Fibroblast of upper back skin (primary cell): ENCODE results near the gene OR11L1.

Experiments
- DNase-seq: peaks from one replicate; pipeline ENCODE4 v3.0.0-alpha.2; 2013

Gene OR11L1, protein sequence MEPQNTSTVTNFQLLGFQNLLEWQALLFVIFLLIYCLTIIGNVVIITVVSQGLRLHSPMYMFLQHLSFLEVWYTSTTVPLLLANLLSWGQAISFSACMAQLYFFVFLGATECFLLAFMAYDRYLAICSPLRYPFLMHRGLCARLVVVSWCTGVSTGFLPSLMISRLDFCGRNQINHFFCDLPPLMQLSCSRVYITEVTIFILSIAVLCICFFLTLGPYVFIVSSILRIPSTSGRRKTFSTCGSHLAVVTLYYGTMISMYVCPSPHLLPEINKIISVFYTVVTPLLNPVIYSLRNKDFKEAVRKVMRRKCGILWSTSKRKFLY

DNA sequence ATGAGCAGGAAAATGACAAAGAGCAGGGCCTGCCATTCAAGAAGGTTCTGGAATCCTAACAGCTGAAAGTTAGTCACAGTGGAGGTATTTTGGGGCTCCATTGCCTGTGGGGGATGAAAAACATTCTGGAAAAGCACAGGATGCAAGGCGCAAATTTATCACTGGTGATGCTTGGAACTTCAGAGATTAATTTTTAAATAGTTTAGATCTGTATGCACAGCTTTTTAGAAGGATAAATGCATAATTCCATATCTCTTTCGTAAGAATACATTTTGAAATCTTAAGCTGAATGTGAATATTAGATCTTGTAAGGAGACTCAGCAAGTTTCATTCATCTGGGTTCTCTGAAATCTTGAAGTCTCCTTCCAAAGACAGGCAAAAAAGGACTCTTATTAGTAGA lies at the start of gene OR11L1:
OR11L1 (minus strand) TSS at position 101 of the 400 bp plus-strand sequence; CDS start at position 101, 0 bp downstream.
- no peak for DNase-seq

DNA sequence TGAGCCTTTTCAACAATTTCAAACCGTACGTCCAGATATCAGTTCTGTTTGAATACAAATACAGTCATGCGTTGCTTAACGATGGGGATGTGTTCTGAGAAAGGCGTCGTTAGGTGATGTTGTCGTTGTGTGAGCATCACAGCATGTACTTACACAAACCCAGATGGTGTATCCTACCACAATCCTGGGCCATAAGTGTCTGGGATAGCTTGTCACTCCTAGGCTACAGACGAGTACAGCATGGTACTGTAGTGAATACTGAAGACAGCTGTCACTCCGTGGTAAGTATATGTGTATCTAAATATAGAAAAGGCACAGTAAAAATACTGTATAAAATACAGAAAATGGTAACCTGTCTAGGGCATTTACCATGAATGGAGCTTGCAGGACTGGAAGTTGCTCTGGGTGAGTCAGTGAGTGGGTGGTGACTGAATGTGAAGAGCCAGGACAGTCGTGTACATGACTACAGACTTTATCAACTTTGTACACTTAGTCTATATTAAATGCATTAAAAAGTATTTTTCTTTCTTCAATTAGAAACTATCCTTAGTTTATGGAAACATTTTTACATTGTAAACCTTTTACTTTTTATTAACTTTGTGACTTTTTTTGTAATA lies 43.2 kb upstream of the OR11L1 start:
- DNase-seq = no peak

DNA sequence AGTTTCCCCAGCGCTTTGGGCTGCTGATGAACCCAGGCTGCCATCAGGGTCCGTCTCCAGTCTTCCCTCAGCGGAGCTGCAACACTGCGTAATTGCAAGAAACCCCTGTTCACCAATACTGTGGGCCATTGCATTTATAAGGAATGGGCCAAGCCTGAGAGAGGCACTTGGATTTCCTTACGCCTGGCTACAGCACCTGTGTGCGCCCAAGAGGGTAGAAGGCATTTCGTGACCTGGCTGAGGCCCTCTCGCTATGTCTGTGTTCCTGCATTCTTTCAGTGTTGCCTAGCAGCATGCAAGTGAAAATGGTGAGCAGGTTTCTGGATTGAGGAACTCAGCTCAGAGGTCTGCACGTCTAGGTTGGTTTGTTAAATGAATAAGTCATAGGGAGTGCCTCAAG lies 41.6 kb upstream of the OR11L1 start:
- DNase-seq = no peak

DNA sequence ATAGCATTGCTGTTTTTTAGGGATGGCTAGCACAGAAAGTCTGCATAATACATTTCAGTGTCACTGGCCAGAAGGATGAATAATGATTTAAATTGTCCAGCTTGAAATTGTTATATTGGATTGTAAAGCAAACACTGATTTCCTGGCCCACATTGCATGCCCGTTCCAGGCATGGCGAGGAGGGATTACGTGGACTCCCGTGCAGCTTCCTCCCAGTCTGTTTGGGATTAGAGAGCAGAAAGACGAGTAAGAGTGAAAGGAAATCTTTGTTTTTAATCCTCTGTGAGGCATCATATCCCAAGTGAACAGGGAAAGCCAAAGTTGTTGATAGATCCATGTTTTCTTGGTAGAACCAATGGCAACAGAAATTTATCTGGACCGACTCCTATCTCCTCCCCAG lies 23.7 kb upstream of the OR11L1 start:
- DNase-seq = no peak

DNA sequence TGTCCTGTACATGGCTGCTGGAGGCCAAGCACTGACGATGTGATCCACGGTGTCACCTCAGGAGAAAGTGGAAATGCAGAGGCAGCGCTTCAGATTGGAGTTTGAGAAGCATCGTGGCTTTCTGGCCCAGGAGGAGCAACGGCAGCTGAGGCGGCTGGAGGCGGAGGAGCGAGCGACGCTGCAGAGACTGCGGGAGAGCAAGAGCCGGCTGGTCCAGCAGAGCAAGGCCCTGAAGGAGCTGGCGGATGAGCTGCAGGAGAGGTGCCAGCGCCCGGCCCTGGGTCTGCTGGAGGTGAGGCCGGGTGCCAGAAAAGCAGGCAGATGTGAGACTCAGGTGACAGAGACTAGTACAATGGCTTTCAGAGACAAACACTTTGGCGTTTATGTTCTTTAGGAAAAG lies 22.9 kb upstream of the OR11L1 start:
- no peak for DNase-seq

DNA sequence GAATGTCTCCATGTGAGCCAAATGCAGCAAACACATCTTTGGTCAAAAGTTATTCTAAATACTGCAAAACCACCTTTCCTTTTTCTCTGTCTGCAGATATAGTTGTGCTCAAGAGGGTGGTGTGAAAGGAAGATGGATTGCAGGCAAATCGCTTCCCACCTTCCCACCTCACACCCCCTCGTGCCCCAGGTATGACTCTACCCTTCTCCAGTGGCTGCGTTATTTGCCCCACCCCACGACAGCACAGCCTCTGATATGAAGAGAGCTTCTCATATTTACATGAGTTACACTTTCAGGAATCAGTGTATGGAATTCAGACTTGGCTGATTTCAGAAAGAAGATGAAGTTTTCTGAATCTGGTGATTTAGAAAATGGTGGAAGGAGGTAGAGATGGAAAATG lies 21.1 kb upstream of the OR11L1 start:
- DNase-seq = no peak

DNA sequence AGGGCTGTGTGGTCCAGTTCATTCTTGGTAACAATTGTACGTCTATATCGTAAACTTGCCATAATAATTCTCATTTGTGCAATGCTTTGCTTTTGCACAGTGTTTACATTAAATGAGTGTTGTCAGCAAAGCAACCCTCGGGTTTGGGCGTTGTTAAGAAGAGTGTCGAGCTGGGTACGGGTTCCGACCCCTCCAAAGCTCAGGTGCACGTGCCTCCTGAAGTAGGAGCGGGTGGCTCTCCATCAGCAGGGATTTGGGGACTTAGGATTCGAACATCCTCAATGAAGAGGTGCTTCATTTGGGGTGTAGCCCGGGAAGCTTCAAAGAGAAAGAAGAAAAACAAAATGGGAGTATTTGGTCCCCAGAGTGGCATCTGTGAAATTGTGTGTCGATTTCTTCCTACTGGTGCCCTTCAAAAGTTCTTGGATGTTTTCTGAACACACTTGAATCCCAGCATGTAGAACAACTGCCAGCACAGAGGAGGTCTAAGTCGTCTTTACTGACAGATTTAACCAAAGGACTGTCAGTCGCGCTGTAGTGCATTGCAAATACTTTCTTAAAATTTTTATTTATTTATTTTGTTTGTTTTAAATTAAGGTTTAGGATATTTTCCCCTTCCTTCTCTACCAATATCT lies 16.4 kb upstream of the OR11L1 start:
- DNase-seq = no peak

DNA sequence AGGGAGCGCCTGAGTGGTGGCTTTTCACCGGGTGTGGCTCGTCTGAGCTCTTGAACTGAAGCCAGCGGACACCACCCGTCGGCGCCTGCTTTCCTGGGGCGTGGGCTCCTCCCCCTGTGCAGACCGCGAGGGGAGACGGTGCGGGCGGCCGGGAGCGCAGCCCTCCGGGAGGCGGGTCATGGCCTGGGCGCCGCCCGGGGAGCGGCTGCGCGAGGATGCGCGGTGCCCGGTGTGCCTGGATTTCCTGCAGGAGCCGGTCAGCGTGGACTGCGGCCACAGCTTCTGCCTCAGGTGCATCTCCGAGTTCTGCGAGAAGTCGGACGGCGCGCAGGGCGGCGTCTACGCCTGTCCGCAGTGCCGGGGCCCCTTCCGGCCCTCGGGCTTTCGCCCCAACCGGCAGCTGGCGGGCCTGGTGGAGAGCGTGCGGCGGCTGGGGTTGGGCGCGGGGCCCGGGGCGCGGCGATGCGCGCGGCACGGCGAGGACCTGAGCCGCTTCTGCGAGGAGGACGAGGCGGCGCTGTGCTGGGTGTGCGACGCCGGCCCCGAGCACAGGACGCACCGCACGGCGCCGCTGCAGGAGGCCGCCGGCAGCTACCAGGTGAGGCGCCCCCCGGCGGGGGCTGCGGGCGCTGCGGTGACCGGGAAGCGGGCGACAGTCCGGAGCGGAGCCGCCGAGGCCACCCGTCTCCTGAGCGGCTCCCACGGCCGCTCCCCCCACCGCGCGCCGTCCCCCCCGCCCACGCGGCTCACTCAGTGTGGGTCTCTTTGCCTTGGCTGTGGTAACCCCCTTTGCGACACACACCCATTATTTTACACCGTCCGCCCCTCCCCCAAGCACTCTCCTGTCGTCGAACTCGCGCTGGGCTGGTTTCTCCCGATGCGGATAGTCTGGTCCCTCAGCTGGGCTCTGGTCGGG lies 15.6 kb upstream of the OR11L1 start, which contains the start of gene TRIM58:
TRIM58 (plus strand) TSS at position 119 of the 916 bp plus-strand sequence; CDS start at position 179, 60 bp downstream.
- DNase-seq = no peak

DNA sequence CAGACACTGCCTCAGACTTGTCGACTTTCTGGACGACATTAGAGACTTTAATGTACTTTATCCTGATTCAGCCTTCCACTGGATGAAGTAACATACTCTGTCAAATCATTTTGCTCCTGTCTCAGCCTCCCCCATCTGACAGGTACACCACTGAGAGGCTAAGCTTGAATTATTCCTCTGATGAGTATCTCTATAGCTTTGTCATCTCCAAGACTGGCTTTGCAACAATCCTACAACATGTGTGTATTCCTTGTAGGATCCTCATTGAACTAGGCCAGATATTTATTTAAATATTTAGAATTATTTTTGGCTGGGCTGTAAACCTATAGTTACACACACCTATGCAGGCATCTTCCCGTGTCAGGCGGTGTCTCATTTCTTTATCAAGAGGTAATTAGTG lies 14.2 kb upstream of the OR11L1 start:
- DNase-seq = no peak

DNA sequence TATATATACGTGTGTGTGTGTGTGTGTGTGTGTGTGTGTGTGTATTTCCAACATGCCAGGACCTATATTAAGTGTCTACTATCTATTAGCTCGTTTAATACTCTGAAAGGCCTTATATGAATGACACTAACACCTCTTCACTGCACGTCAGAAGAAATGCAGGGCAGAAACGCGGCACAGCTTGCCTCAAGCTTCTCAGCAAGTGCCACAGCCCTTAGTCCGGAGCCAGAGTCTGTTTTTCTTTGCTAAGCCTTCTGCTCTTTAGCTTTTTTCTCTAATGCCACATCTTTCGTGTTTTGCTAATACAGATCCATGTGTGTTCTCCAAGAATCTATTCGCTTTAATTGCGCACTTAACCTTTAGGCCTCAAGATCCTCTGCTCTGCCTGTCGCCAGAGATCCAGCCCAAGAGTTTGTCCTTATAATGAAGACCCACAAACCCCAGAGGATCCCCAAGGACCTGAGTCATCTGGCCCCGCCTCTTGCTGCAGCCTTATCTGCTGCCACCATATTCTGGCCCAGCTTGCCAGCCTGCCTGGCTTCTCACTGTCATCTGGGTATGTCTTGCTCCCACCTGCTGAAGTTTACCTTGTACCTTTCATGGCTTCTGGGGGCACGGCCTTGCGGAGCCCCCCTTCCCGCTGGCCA lies 13.3 kb upstream of the OR11L1 start:
- DNase-seq = no peak

DNA sequence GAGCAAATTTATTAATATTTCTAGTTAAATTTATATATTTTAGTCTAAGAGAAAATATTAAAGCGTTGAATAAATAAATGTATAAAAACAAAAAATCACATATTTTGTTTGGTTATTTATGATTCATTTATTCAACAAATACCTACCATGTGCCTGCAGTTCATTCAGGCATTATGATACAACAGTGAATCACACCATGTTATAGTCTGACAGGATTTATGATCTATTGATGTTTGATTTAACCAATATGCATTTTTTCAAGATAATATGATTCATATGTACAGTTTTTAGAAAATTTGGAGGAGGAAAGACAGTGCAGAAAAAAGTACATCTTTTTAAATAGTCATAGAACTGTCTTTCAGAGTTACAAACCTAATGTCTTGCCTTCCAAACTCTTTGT lies 7.9 kb upstream of the OR11L1 start:
- DNase-seq = no peak

DNA sequence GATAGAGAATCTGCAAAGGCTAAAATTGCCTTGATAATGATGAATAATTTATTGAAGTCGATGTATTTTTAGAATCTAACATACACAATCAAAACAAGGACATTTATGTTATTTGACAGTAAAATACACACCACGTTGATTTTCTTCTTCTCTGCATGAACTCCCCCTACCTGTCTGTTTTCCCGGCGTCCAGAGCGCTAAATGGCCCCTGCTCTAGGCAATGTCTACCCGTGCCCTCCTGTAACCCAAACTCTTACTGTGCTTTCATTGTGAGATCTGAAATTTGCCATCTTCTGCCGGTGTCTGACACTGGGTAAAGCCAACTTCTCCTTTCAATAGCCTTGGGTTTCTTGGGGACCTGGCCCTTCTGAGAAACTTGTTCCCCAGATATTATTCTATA lies 6.7 kb upstream of the OR11L1 start:
- no peak for DNase-seq

DNA sequence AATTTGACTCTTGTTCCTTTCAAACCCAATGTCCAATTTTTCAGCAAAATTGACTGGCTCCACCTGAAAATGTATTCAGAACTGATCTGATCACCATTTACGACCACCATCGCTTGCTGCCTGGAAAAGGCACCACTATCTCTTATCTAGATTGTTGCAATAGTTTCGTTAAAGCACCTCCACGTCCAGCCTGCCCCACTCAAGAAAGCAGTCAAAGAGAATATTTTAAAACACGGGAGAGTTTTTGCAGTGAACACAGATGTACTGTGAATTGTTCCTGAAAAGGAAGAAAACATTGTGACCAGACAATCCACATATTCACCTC lies 4.0 kb upstream of the OR11L1 start:
- no peak for DNase-seq

DNA sequence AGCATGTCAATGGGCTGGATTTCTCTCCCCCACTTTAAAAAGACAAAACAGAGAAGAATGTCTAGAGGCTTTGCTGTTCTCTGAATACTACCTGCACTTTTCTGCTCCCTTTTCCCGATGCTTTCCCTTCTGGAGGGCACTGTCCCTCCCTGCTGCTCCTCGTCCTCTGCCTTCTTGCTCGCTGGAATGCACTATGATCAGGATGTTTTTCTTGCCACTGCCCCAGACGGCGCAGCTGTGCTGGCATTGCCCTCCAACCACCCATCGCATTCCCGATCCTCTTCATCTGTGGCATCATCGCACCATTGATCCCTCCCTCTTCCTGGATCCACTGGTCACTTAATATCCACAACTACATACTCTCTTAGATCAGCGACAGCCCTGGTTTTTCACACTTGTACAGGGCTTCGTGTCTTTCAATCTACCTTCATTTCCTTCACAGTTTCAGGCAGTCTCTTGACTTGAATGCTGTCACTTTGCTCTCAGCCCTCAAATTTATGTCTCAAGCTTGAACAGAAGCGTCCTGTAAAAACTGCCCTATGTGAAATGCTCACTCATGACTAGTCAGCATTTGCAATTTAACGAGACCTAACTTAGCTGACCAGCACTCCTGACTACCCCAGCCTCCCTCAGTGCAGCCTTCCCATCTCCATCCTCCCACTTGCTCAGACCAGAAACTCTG lies 3.5 kb upstream of the OR11L1 start:
- DNase-seq = no peak

DNA sequence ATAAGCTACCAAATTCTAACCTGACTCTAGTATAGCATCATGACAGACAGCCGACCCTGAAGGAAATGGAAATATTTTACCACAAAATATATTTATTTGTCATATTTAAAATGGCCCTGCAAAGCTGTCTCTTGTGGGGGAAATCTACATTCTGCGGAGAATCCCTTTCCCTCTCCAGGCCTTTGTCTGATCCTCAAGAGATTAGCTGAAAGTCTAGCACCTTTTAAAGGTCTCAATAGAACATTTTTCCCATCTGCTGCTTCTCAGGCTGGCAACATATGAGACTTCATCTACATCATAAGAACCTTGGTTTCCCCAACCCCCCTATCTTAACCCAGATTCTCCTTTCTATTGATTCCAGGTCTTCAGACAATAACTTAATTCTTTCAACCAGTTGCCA lies 1.7 kb upstream of the OR11L1 start:
- no peak for DNase-seq

DNA sequence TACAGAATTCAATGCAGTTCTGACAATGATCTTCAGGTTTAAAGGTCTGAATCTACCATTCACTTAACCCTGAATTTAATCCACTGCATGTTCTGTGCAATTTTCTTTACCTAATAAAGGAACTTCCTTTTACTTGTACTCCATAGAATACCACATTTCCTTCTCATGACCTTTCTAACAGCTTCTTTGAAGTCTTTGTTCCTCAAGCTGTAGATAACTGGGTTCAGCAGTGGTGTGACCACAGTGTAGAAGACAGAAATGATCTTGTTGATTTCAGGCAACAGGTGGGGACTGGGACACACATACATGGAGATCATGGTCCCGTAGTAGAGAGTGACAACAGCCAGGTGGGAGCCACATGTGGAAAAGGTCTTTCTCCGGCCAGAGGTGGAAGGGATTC lies 878 bp downstream of the OR11L1 start:
- DNase-seq = no peak

DNA sequence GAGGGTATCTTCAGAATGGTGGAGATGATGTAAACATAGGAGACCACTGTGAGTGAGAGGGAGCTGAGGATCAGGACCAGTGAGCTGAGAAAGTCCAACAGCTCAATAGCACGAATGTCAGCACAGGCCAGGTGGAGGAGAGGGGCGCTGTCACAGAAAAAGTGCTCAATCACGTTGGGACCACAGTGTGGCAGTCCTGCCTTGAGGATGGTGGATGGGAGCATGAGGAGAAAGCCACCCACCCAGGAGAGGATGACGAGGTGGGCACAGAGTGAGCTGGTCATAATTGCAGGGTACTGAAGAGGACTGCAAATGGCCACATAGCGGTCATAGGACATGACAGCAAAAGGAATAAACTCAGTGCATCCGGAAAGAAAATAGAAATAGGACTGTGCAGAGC lies 8.1 kb downstream of the OR11L1 start:
- no peak for DNase-seq

DNA sequence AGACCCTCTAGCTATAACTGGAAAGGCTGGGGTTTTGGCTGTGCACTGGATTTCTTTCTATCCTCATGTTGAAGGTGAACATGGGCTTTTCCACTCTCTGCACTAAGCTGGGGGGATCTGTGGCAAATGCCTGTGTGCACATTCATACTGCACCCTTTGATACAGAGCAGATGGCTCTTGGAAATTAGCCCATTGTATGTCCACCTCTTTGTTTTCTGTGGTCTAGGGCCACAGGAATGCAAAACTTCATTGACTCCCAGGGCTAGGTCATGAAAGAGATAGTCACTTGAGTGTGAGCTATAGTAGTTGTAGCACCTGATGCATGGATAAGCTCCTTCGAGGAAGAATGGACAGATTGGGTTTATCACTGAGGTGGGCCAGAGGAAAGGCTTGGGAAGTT lies 12.0 kb downstream of the OR11L1 start:
- DNase-seq = no peak

DNA sequence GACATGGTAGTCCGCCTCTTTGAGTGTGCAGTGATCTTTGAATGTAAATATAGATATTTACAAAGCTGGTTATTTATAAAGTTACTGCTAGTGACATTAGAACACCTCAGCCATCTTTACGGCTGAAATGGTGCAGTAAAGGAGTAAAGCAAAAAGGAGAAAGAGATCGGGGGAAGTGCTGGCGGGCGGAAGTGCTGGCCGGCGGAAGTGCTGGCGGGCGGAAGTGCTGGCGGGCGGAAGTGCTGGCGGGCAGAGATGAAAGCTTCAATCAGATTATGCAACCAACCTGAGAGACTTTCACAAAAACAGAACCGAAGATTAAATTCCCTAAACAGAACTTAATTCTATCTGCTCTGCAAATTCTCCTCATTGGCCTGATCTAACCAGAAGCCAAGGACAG lies 16.3 kb downstream of the OR11L1 start:
- no peak for DNase-seq

DNA sequence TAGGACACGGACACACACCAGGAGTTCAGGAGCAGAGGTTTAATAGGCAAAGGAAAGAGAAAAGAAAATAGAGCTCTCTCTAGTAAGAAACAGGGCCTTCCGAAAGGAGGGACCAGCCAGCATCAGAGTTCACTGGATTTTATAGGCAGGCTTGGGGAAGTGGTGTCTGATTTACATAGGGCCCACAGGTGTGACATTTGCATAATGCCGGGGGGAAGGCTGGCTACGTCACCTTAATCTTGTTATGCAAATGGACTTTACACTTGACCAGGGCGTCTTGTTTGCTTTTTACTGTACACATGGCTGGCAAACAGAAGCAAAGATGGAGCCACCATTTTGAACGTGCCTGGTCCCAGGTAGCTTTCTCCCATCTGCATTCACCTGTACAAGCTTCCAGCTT lies 17.7 kb downstream of the OR11L1 start, which contains the start of gene OR14A16:
OR14A16 (minus strand) TSS at position 97 of the 400 bp plus-strand sequence. CDS start 8,390 bp downstream, outside the sequence.
- no peak for DNase-seq

DNA sequence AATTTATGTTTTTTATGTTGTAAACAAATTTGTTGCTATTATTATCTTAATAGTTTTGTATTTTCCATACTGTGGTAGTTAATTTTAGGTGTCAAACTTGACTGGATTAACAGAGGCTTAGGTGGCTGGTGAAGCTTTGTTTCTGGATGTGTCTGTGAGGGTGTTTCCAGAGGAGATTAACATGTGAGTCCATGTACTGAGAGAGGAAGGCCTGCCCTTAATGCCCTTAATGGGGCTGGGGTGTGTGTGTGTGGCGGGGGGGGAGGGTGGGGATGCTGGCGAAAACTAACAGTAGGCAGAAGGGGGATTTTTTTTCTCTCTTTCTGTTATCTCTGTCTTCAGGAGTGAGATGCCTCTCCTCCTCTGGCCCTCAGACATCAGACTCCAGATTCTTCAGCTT lies 19.6 kb downstream of the OR11L1 start:
- no peak for DNase-seq

DNA sequence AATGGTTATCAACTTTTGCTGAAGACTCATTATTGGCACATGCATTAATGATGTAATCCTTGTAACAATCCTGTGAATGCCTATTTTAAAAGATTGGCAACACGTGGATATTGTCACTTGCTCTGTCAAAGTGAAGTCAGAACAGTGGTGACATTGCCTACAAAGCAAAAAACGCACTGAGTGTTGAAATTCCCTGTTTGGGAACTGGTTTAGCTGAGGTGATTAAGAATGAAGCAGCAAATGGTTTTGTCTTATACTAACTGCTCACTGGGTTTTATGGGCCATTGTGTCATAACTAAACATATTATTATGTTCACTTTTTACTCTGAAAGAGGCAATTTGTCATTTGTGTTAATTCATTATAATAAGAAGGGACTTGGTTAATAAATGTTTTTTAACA lies 29.1 kb downstream of the OR11L1 start:
- DNase-seq = no peak
